ENCODE results near the gene KRTAP23-1.

The KRTAP23-1 gene, protein sequence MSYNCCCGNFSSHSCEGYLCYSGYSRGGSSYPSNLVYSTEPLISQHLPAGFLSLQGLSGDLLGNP

DNA sequence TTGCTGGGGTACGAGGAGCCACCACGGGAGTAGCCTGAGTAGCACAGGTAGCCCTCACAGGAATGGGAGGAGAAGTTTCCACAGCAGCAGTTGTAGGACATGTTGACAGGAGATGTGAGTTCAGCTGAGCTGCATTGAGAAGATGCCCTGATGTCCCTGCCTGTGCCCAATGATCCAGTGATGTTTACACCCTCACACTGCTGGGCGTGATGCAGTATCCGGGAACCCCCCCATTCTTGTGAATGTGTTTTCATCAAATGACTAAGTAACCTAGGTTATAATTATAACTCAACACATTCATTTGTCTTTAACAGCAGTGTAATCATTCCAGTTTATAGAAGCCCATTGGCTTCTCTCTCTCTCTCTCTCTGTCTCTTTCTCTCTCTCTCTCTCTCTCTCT is at the start of gene KRTAP23-1:
Gene KRTAP23-1 (minus strand): TSS at position 101 of the 400 bp plus-strand sequence. CDS start 0 bp downstream, at position 101.
- Histone ChIP-seq H3K4me2 (ENCODE audit: low read length) (no peak within 1 kb of the TSS), H3K4me3 (ENCODE audit: low read length) (no peak within 1 kb of the TSS), H2AFZ (ENCODE audit: low read depth, low read length) (no peak within 1 kb of the TSS), H3K36me3 (replicated peaks; ENCODE audit: low read depth, low read length) (no peaks in the 10 kb centered on the region), H3K4me1 (ENCODE audit: low read length) (no peaks in the 10 kb centered on the region), H3K79me2 (ENCODE audit: low read length) (no peaks in the 10 kb centered on the region), H3K9me3 (ENCODE audit: insufficient read depth, low read length) (no peaks in the 10 kb centered on the region), H3K9ac (ENCODE audit: low read length) (no peak within 1 kb of the TSS), H3K27me3 (ENCODE audit: low read depth, low read length) (no peaks in the 10 kb centered on the region), H4K20me1 (ENCODE audit: insufficient read depth, low read length) (no peaks in the 10 kb centered on the region), H3K27ac (ENCODE audit: low read length) (no peak within 1 kb of the TSS)
- no peak for TF ChIP-seq EZH2phosphoT487 (IDR thresholded peaks at IDR 0.05; ENCODE audit: low read depth)
- TF ChIP-seq CTCF (IDR thresholded peaks at IDR 0.05; ENCODE audit: low read depth, low read length): no peak

DNA sequence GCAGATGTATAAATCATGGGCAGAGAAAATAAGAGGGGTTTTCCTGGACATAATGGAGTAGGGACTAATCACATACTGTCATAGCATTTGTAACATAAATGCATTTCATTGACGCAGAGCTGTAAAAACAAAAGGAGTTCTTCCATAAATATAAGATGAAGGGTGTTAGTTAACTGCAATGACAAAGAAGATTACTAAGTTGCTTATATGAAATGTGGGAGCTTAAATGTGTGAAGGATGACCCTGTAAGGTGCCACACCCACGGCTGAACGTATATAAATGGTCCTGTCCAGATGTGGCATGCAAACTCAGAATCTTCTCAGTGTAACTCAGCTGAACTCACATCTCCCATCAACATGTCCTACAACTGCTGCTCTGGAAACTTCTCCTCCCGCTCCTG is 47.3 kb upstream of the KRTAP23-1 start, which contains the start of gene KRTAP13-1:
Gene KRTAP13-1 (plus strand): TSS at position 301 of the 400 bp plus-strand sequence. CDS start 56 bp downstream, at position 357.
- Histone ChIP-seq H3K27ac (ENCODE audit: low read length) (no peak within 1 kb of the TSS), H3K4me2 (ENCODE audit: low read length) (no peak within 1 kb of the TSS), H3K4me1 (ENCODE audit: low read length) (peaks cover 4% of the 10 kb centered on the region; the same call in 1 of the 2 replicates), H3K9ac (ENCODE audit: low read length) (no peak within 1 kb of the TSS), H3K9me3 (ENCODE audit: insufficient read depth, low read length) (no peaks in the 10 kb centered on the region), H3K79me2 (ENCODE audit: low read length) (no peaks in the 10 kb centered on the region), H2AFZ (ENCODE audit: low read depth, low read length) (no peak within 1 kb of the TSS), H3K27me3 (ENCODE audit: low read depth, low read length) (no peaks in the 10 kb centered on the region), H4K20me1 (ENCODE audit: insufficient read depth, low read length) (no peaks in the 10 kb centered on the region), H3K4me3 (ENCODE audit: low read length) (no peak within 1 kb of the TSS), H3K36me3 (replicated peaks; ENCODE audit: low read depth, low read length) (no peaks in the 10 kb centered on the region)
- no peak for TF ChIP-seq EZH2phosphoT487 (IDR thresholded peaks at IDR 0.05; ENCODE audit: low read depth)
- TF ChIP-seq CTCF (IDR thresholded peaks at IDR 0.05; ENCODE audit: low read depth, low read length): no peak

DNA sequence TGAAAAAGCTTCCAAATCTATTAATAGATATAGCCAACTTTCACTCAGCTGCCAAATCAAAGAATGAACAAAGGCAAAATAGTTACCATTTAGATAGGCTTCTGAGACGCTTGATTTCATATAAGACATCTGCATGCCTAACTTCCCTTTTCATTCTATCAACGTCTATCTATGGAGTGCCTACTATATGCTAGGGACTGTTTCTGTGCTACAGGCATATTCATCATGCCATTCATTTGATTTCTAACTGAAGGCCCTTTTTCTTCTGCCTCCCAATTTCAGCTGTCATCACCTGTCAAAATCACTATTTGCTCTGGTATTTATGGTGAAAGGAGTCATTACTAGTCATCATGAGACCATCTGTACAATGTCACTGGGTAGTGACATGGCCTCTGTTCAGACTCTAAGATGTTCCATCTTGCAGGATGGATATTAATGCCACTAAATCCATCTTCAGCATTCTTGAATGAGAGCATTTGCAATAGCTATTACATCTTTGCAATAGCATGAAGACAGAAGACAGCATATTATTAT is 43.2 kb upstream of the KRTAP23-1 start:
- Histone ChIP-seq H3K4me2 (ENCODE audit: low read length) (no peak overlapping the region), H3K9me3 (ENCODE audit: insufficient read depth, low read length) (no peaks in the 10 kb centered on the region), H3K79me2 (ENCODE audit: low read length) (no peaks in the 10 kb centered on the region), H3K27me3 (ENCODE audit: low read depth, low read length) (no peaks in the 10 kb centered on the region), H3K9ac (ENCODE audit: low read length) (no peak overlapping the region), H3K27ac (ENCODE audit: low read length) (no peak overlapping the region), H4K20me1 (ENCODE audit: insufficient read depth, low read length) (no peaks in the 10 kb centered on the region), H3K36me3 (replicated peaks; ENCODE audit: low read depth, low read length) (no peaks in the 10 kb centered on the region), H3K4me3 (ENCODE audit: low read length) (no peak overlapping the region), H3K4me1 (ENCODE audit: low read length) (peaks cover 4% of the 10 kb centered on the region; the same call in 1 of the 2 replicates), H2AFZ (ENCODE audit: low read depth, low read length) (no peak overlapping the region)
- TF ChIP-seq EZH2phosphoT487 (IDR thresholded peaks at IDR 0.05; ENCODE audit: low read depth) (no peak), CTCF (IDR thresholded peaks at IDR 0.05; ENCODE audit: low read depth, low read length) (no peak)

GRCh38 chr21:30382201-30382600 is 33.8 kb upstream of the KRTAP23-1 start:
- Histone ChIP-seq H3K79me2 (ENCODE audit: low read length) (no peaks in the 10 kb centered on the region), H3K9ac (ENCODE audit: low read length) (no peak overlapping the region), H3K36me3 (replicated peaks; ENCODE audit: low read depth, low read length) (no peaks in the 10 kb centered on the region), H2AFZ (ENCODE audit: low read depth, low read length) (no peak overlapping the region), H3K4me3 (ENCODE audit: low read length) (no peak overlapping the region), H3K27ac (ENCODE audit: low read length) (no peak overlapping the region), H4K20me1 (ENCODE audit: insufficient read depth, low read length) (no peaks in the 10 kb centered on the region), H3K27me3 (ENCODE audit: low read depth, low read length) (no peaks in the 10 kb centered on the region), H3K9me3 (ENCODE audit: insufficient read depth, low read length) (no peaks in the 10 kb centered on the region), H3K4me2 (ENCODE audit: low read length) (no peak overlapping the region), H3K4me1 (ENCODE audit: low read length) (no peaks in the 10 kb centered on the region; the same call in 1 of the 2 replicates)
- no peak for TF ChIP-seq EZH2phosphoT487 (IDR thresholded peaks at IDR 0.05; ENCODE audit: low read depth)
- no peak for TF ChIP-seq CTCF (IDR thresholded peaks at IDR 0.05; ENCODE audit: low read depth, low read length)

All from OCI-LY3 (cell line).